NCI-H1436 (cell line): ENCODE results near the gene ZNF837.
A peak's percentile ranks its signal among the peaks of the same experiment; 100 is the strongest.
"Not testable (repeated sequence)": the region's sequence is repeated elsewhere in the genome, so short reads cannot be mapped to it uniquely, and the experiment has no call there.

Experiments
- DNase-seq: peaks from one replicate; lab custom pipeline; 2025; lab: John Stamatoyannopoulos, UW

ZNF837 gene

DNA sequence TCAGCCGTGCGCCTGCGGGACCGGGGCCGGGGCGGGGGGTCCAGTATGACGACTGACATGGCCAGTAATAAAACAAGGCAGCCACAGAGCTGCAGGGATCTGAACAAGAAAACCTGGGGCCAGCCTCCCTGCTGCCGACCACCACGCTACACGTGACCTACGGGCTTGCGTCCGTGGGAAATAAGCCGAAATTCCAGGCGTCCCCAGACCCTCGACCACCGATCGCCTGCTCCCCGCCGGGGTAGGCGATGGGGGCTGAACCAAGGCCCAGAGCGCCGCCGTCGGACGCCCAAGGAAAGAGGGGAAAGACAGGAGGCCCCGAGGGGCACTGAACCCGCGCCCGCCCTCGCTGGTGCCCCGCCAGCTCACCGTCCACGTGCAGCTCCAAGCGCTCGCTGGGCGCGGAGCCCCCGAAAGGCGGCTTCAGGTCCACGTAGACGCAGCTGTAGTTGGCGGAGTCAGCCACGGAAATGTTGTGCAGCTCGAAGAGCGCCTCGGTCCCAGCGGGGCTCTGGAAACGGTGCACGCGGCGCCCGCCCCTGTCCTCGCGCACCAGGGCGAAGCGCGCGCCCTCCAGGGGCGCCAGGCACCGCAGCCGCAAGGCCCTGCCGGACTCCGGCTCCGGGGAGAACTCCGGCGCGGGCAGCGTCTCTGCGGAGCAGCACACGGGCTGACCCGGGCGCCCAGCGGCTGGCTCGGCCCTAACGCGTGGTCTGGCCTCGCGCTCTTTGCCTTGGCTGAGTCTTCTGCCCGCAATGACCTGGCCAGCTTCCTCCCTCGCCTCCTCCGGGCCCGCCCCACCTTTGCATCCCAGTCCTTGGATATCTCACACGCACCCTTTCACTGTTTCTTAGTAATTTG, 30.6 kb downstream of the ZNF837 start:
- DNase-seq: no peak

DNA sequence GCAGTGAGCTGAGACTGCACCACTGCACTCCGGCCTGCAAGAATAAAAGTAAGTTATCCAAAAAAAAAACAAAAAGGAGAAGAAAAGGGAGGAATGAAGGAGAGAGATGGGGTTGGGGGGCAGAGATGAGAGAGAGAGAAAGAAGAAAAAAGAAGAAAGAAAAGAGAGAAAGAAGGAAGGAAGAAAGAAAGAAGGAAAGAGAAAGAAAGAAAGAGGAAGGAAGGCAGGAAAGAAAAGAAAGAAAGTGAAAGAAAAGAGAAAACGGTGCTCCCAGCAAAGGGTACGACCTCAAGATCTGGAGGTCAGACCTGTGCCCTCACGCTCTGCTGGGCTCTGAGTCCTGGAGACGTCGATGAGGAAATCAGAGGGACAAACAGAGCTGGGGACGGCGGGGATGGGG, 31.2 kb downstream of the ZNF837 start:
- no peak for DNase-seq

DNA sequence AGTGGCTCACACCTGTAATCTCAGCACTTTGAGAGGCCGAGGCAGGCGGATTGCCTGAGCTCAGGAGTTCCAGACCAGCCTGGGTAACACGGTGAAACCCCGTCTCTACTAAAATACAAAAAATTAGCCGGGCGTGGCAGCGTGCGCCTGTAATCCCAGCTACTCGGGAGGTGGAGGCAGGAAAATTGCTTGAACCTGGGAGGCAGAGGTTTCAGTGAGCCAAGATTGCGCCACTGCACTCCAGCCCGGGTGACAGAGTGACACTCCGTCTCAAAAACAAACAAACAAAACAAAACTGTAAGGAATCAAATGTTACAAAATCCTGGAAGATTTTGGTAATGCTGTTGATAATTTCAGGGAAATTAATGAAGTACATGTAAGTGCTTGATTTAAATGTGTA, 32.8 kb downstream of the ZNF837 start:
- DNase-seq: not testable (repeated sequence)

- DNase-seq: peak; percentile 90
Measured at GRCh38 chr19:58346961-58347929, 33.6 kb downstream of the ZNF837 start.

DNA sequence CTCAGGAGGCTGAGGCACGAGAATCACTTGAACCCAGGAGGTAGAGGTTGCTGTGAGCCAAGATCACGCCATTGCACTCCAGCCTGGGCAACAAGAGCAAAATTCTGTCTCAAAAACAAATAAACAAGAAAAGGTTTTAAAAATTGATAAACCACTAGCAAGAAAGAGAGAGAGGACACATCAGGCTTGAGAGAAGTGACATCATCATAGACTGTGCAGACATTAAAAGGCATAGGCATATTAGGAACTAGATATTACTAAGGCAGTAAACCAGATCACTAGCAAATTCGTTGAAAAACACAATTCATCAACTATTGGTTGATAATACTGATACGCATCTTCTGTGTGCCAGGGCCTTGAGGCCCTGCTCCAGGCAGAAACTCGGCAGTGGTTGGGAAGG, 35.3 kb downstream of the ZNF837 start:
- no peak for DNase-seq

- no peak for DNase-seq
Measured at GRCh38 chr19:58338825-58339558, 41.8 kb downstream of the ZNF837 start.

GRCh38 chr19:58338336-58338735, 42.5 kb downstream of the ZNF837 start:
- no peak for DNase-seq

- DNase-seq: no peak
Measured at GRCh38 chr19:58336820-58337219, 44.0 kb downstream of the ZNF837 start.

- no peak for DNase-seq
Measured at GRCh38 chr19:58336216-58336615, 44.6 kb downstream of the ZNF837 start.

- DNase-seq: no peak
Measured at GRCh38 chr19:58335630-58336029, 45.2 kb downstream of the ZNF837 start.

DNA sequence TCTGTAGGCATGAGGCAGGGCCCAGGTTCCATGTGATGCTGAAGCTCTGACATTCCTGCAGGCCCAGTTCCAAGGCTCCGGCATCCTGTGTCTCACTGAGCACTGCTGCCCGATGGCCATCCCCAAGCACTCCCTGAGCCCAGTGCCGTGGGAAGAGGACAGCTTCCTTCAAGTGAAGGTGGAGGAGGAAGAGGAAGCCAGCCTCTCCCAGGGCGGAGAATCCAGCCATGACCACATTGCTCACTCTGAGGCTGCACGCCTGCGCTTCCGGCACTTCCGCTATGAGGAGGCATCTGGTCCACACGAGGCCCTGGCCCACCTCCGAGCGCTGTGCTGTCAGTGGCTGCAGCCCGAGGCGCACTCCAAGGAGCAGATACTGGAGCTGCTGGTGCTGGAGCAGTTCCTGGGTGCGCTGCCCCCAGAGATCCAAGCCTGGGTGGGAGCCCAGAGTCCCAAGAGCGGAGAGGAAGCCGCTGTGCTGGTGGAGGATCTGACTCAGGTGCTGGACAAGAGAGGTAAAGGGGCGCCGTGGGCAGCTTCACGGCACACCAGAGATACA, 46.1 kb downstream of the ZNF837 start:
- DNase-seq: no peak

GRCh38 chr19:58332697-58333096, 48.1 kb downstream of the ZNF837 start:
- DNase-seq: no peak

DNA sequence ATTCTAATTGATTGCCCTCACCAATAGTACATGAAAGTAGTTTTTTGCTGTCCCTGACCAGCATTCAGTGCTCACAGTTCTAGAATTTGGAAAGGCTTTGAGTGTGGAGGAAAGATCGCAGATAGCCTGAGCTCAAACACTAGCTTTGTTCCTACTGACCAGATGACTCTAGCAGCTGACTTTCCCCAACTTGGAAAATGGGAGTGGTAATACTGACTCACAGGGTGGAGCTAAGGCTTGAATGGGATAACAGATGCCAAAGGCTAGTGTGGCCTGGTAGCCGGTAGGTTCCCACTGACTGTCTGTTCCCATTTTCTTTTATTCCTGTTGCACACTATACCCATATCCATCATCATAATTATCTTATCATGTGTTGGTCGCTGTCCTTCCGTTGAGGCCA, 50.4 kb downstream of the ZNF837 start:
- no peak for DNase-seq

- no peak for DNase-seq
Measured at GRCh38 chr19:58328999-58329398, 51.8 kb downstream of the ZNF837 start.

GRCh38 chr19:58326914-58327726, 53.7 kb downstream of the ZNF837 start, which contains the start of gene ZSCAN22:
Gene ZSCAN22, plus strand, starts transcription at chr19:58326994. Its CDS starts 7,809 bp downstream, at chr19:58334803.
- DNase-seq: peak; percentile 95

DNA sequence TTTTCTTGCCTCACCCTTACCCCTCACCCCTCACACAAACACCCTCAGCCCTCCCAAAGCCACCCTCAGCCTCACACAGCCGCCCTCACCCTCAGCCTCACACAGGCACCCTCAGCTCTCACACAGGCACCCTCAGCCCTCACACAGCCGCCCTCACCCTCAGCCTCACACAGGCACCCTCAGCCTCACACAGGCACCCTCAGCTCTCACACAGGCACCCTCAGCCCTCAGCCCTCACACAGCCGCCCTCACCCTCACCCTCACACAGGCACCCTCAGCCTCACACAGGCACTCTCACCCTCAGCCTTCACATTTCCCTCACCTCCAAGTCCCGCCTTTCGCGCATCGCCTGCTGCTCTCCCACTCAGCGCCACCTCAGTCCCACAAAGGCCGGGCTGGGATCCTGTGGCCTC, 54.3 kb downstream of the ZNF837 start:
- DNase-seq: no peak

DNA sequence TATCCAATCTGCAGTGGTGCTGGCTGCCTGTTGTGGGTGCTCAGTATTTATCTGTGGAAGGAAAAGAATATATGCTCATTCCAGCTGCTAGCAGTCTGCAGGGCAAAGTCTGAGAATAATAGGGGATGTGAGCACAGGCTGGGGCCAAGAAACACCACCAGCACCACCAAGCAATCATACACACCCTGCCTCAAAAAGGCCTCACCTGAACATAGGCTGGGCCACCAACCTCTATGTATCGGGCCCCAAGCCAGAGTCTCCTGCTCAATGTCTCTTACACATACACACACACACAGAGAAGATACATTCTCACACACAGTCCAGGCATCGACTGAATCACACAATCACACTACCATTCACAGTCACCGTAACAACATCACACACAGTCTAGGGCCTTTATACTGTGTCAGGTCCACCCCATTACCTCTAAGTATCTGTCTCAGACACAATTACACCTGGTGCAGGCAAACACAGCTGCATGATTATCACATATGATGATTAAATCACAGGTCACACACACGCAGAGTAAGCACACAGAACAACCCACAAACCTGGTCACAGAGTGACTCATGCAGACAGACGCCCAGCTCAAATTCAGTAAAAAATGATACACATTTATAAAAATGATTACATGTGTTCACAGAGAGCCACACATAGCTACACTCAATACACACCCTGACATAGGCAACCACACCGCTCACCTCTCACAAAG, 55.4 kb downstream of the ZNF837 start:
- DNase-seq: no peak

- no peak for DNase-seq
Measured at GRCh38 chr19:58319241-58319640, 61.6 kb downstream of the ZNF837 start.

DNA sequence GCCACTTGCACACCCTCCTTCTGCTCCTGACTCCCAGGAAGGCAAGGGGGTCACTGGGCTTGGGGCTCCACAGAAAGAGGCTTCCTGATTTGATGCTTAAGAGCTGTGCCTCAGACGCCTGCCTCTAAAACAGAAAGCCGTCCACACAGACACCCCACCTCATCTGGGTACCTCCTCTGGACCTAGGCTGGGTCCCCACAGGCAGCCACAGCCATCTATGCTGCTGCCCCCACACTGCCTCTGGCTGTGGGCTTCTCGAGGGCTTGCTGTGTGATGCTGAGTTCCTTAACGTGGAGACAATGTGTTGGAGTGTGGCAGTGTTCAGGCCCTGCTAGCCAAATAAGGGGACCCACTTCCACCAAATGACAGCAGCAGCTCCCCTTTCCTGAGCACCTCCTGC, 62.5 kb downstream of the ZNF837 start:
- no peak for DNase-seq
